ENCODE data around the gene ANP32B. TPM values are rescaled to one million over a fixed set of nuclear protein-coding genes. Genes with fewer than 3 reads are reported as not detected.

Gene ANP32B
- total and polyA plus RNA-seq, 11 donors = 16.3 to 78.3 (median 57.8) TPM

DNA sequence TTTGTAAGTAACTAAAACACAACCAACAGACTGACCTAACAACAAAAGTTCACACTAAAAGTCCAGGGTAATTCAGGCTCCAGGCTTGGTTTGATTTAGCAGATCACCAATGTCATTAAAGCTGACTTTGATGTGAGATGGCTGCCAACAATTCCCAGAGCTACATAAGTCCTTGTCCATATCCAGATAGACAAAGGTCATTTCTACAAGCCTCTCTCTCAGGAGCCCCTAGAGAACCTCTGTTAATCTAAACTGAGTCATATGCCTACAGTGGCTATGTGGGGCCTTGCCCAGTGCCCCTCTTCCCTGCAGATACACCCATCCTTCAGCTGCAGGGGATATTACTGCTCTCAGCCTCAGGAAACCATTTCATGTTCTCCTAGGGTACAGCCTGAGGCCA, 18.2 kb upstream of the ANP32B start:
- no peak for DNase-seq
- Histone ChIP-seq H3K27ac (peak overlapping the region in 2 of 12 donors; percentile 25 to 27), H3K27me3 (peaks cover 0 to 20% (median 0%) of the 10 kb centered on the region in 9 donors), H3K4me3 (no peak overlapping the region), H3K4me1 (peaks cover 0 to 8% (median 0%) of the 10 kb centered on the region in 12 donors), H3K9me3 (no peaks in the 10 kb centered on the region), H3K36me3 (no peaks in the 10 kb centered on the region)
- intact Hi-C loops (cut with DNase I) = no loop called here
- no peak for TF ChIP-seq POLR2A (IDR thresholded peaks at IDR 0.05)
- TF ChIP-seq, protein P1, sequence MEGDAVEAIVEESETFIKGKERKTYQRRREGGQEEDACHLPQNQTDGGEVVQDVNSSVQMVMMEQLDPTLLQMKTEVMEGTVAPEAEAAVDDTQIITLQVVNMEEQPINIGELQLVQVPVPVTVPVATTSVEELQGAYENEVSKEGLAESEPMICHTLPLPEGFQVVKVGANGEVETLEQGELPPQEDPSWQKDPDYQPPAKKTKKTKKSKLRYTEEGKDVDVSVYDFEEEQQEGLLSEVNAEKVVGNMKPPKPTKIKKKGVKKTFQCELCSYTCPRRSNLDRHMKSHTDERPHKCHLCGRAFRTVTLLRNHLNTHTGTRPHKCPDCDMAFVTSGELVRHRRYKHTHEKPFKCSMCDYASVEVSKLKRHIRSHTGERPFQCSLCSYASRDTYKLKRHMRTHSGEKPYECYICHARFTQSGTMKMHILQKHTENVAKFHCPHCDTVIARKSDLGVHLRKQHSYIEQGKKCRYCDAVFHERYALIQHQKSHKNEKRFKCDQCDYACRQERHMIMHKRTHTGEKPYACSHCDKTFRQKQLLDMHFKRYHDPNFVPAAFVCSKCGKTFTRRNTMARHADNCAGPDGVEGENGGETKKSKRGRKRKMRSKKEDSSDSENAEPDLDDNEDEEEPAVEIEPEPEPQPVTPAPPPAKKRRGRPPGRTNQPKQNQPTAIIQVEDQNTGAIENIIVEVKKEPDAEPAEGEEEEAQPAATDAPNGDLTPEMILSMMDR (IDR thresholded peaks at IDR 0.05) = no peak
- ATAC-seq = peak in 3 of 4 donors; percentile 57 to 93 (median 70)

DNA sequence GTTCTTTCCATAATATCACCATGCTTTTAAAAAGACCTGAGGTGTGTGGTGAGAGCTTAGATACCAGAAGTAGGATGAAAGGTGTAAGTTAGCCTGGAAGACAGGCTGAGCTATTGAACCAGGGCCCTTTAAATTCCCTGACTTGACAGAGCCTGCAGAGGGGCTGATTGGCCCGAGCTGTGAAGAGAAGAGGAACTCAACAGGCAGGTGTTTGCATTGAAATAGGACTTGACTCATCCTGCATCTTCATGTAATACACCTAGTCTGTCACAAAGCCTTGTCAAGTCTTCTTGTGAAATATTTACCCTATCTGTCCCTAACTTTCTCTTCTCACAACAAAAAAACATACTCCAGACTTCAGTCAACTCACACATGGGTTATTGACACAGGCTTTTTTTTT, 16.6 kb upstream of the ANP32B start:
- peaks cover 0 to 8% (median 0%) of the 10 kb centered on the region in 12 donors for H3K4me1 ChIP-seq
- TF ChIP-seq POLR2A (IDR thresholded peaks at IDR 0.05) = no peak
- TF ChIP-seq, protein P1 (IDR thresholded peaks at IDR 0.05) = no peak
- DNase-seq (no peak), ATAC-seq (no peak)
- no peak overlapping the region for H3K4me3 ChIP-seq
- 35 to 42% (median 39%) methylated on average over 1 of the region's 1 CpG for WGBS, 4 donors
- no peaks in the 10 kb centered on the region for H3K9me3 ChIP-seq
- intact Hi-C loops (cut with DNase I) = no loop called here
- H3K27ac ChIP-seq = no peak overlapping the region
- H3K36me3 ChIP-seq = no peaks in the 10 kb centered on the region
- peaks cover 0 to 28% (median 0%) of the 10 kb centered on the region in 9 donors for H3K27me3 ChIP-seq

DNA sequence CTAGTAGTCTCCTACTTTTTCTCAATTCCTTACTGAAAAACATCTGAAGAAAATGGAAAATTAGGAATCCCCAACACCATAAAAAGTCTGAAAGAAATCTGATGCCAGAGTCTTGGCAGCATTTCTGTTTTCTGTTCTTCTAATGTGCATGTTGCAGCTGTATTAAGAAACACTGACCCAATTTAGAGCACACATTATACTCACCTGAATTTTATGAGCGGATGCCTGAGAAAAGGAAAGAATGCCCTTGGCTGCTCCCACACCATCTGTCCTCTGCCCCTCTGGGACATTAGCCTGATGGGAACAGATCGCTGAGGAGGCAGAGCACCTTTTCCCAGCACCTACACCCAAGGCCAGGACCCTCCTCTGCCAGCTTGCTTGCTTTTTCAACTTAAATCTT, 14.1 kb upstream of the ANP32B start:
- Histone ChIP-seq H3K27me3 (peaks cover 0 to 28% (median 0%) of the 10 kb centered on the region in 9 donors), H3K4me1 (peaks cover 0 to 8% (median 0%) of the 10 kb centered on the region in 12 donors), H3K9me3 (no peaks in the 10 kb centered on the region), H3K36me3 (no peaks in the 10 kb centered on the region), H3K27ac (no peak overlapping the region), H3K4me3 (no peak overlapping the region)
- WGBS, 4 donors = 86 to 91% (median 88%) methylated on average over 2 of the region's 2 CpGs
- no peak for TF ChIP-seq POLR2A (IDR thresholded peaks at IDR 0.05)
- TF ChIP-seq, protein P1 (IDR thresholded peaks at IDR 0.05) = no peak
- DNase-seq (no peak), ATAC-seq (no peak)
- intact Hi-C loops (cut with DNase I) = no loop called here

DNA sequence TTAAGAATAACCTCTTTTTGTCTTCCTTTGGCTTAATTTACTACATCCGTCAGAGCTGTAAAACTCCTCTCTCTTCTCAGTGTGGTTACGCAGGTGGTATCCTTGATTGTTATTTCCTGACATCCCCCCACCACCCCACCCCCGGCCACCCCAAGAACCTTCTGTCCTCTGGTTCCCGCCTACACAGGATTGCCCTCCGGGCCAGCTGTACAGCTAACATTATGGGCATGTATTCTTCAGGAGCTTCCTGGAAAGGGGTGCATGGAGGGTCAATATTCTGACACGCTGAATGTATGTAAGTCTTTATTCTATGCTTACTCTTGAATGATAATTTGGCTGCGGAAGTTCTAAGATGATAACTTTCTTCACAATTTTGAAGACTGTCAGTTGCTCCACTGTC, 13.0 kb upstream of the ANP32B start:
- Histone ChIP-seq H3K4me3 (no peak overlapping the region), H3K9me3 (peaks cover 0 to 3% (median 0%) of the 10 kb centered on the region in 12 donors), H3K36me3 (no peaks in the 10 kb centered on the region), H3K4me1 (peaks cover 0 to 2% (median 0%) of the 10 kb centered on the region in 12 donors), H3K27me3 (peaks cover 0 to 25% (median 0%) of the 10 kb centered on the region in 9 donors), H3K27ac (no peak overlapping the region)
- no peak for TF ChIP-seq POLR2A (IDR thresholded peaks at IDR 0.05)
- TF ChIP-seq, protein P1 (IDR thresholded peaks at IDR 0.05) = no peak
- ATAC-seq = no peak
- no peak for DNase-seq
- 63 to 77% (median 68%) methylated on average over 7 of the region's 7 CpGs for WGBS, 4 donors
- intact Hi-C loops (cut with DNase I) = no loop called here

All from heart left ventricle (tissue), 16 donors.